IMR-90 (cell line): ENCODE measurements around the gene BCAS3. TPM values are rescaled to one million over a fixed set of nuclear protein-coding genes. Genes with fewer than 3 reads are reported as not detected.

Source experiments
- ATAC-seq: fragments of 200-7000 bp; cut with Tn5 transposase; 2 replicates; pipeline ENCODE4 v1.9.1; 2020; ENCODE audit warnings: low read depth, mild to moderate bottlenecking, moderate library complexity
- BruUV-seq: library from RNA; stranded (reverse); fragments of 400-500 nt; replicated peaks from 2 replicates; lab custom pipeline; 2021; lab: Mats Ljungman, UMichigan
- CTCF ChIA-PET: fragments of 300-600 bp; formaldehyde crosslinking; extraction: SDS; loops from one replicate; lab custom pipeline; 2021; ENCODE audit warnings: antibody characterized with exemption; lab: Yijun Ruan, JAX
- POLR2A ChIA-PET: fragments of 300-600 bp; sonication (Branson Sonifier 250); formaldehyde crosslinking; loops from one replicate; lab custom pipeline; 2022; ENCODE audit warnings: antibody characterized with exemption; ENCODE audit not compliant: unreplicated experiment; lab: Charles Lee
- DNase-seq: peaks from one replicate; pipeline ENCODE4 v3.0.0; 2013
- H2AFZ ChIP-seq: replicated peaks from 2 replicates; pipeline ENCODE3; 2013; ENCODE audit warnings: low read length, mild to moderate bottlenecking; ENCODE audit not compliant: poor library complexity
- H2AK5ac ChIP-seq: 2 replicates; pipeline ENCODE4 v1.6.1; 2013; ENCODE audit warnings: low read depth, low read length, inconsistent platforms
- H2AK9ac ChIP-seq: replicated peaks from 2 replicates; pipeline ENCODE3; 2013; ENCODE audit warnings: mild to moderate bottlenecking, low read depth, low read length, moderate library complexity; ENCODE audit not compliant: poor library complexity
- H2BK120ac ChIP-seq: 2 replicates; pipeline ENCODE4 v1.6.1; 2013; ENCODE audit warnings: low read depth, low read length, inconsistent platforms
- H2BK15ac ChIP-seq: 3 replicates; pipeline ENCODE4 v1.6.1; 2013; ENCODE audit warnings: low read depth, low read length, inconsistent platforms
- H2BK20ac ChIP-seq: 2 replicates; pipeline ENCODE4 v1.6.1; 2013; ENCODE audit warnings: low read depth, mild to moderate bottlenecking, inconsistent platforms, low read length, moderate library complexity
- H2BK5ac ChIP-seq: 2 replicates; pipeline ENCODE4 v1.6.1; 2013; ENCODE audit warnings: mild to moderate bottlenecking, low read depth, low read length, inconsistent platforms; ENCODE audit not compliant: poor library complexity, severe bottlenecking
- H3K14ac ChIP-seq: replicated peaks from 2 replicates; pipeline ENCODE4 v1.6.1; 2013; ENCODE audit warnings: low read depth, low read length, inconsistent platforms
- H3K18ac ChIP-seq: 2 replicates; pipeline ENCODE4 v1.6.1; 2013; ENCODE audit warnings: low read depth, low read length, control low read depth
- H3K23ac ChIP-seq: 2 replicates; pipeline ENCODE4 v1.6.1; 2013; ENCODE audit warnings: low read depth, low read length, inconsistent platforms
- H3K27ac ChIP-seq: 2 replicates; pipeline ENCODE4 v1.5.1; 2013; ENCODE audit warnings: mild to moderate bottlenecking, control low read depth, low read length; ENCODE audit not compliant: insufficient read depth
- H3K27me3 ChIP-seq: 2 replicates; pipeline ENCODE4 v1.6.1; 2013; ENCODE audit warnings: low read length; ENCODE audit not compliant: control insufficient read depth, insufficient read depth
- H3K36me3 ChIP-seq: 2 replicates; pipeline ENCODE4 v1.6.1; 2013; ENCODE audit warnings: low read length, mixed read lengths; ENCODE audit not compliant: control insufficient read depth, insufficient read depth
- H3K4ac ChIP-seq: 2 replicates; pipeline ENCODE4 v1.6.1; 2013; ENCODE audit warnings: low read depth, low read length, inconsistent platforms
- H3K4me1 ChIP-seq: 2 replicates; pipeline ENCODE4 v1.6.1; 2013; ENCODE audit warnings: low read length, mixed read lengths; ENCODE audit not compliant: control insufficient read depth, insufficient read depth
- H3K4me2 ChIP-seq: 2 replicates; pipeline ENCODE4 v1.6.1; 2013; ENCODE audit warnings: low read depth, mild to moderate bottlenecking, control low read depth, low read length, moderate library complexity
- H3K4me3 ChIP-seq: 2 replicates; pipeline ENCODE4 v1.5.1; 2013; ENCODE audit warnings: low read depth, mild to moderate bottlenecking, control low read depth, low read length, moderate library complexity; ENCODE audit not compliant: insufficient read depth
- H3K56ac ChIP-seq: 2 replicates; pipeline ENCODE4 v1.6.1; 2013; ENCODE audit warnings: low read length, inconsistent platforms; ENCODE audit not compliant: insufficient read depth; ENCODE audit errors: extremely low read depth
- H3K79me1 ChIP-seq, 2 experiments: 2 replicates each; pipeline ENCODE4 v1.6.1; 2013; ENCODE audit warnings: low read length in 2 of 2, inconsistent platforms in 1 of 2, low read depth in 1 of 2
- H3K9ac ChIP-seq: 2 replicates; pipeline ENCODE4 v1.6.1; 2013; ENCODE audit warnings: low read depth, low read length, control low read depth
- H3K9me1 ChIP-seq: 2 replicates; pipeline ENCODE4 v1.6.1; 2013; ENCODE audit warnings: low read length, inconsistent platforms; ENCODE audit not compliant: insufficient read depth
- H3K9me3 ChIP-seq: 2 replicates; pipeline ENCODE4 v1.6.1; 2013; ENCODE audit warnings: low read length; ENCODE audit not compliant: control insufficient read depth, insufficient read depth
- H4K20me1 ChIP-seq: 2 replicates; pipeline ENCODE4 v1.6.1; 2013; ENCODE audit warnings: low read length, inconsistent platforms; ENCODE audit not compliant: insufficient read depth
- H4K5ac ChIP-seq: 2 replicates; pipeline ENCODE4 v1.6.1; 2013; ENCODE audit warnings: mild to moderate bottlenecking, low read depth, low read length, control low read depth
- H4K8ac ChIP-seq, 2 experiments: 2 replicates each; pipeline ENCODE4 v1.6.1; 2013; ENCODE audit warnings: low read depth in 2 of 2, low read length in 2 of 2, control low read depth in 1 of 2, inconsistent platforms in 1 of 2
- H4K91ac ChIP-seq: 2 replicates; pipeline ENCODE4 v1.6.1; 2013; ENCODE audit warnings: low read depth, low read length, inconsistent platforms; ENCODE audit not compliant: insufficient read depth
- FOS ChIP-seq: fragments of 150-350 bp; IDR thresholded peaks from 2 replicates; pipeline ENCODE4 v1.6.1; 2016; ENCODE audit warnings: low read depth, low read length
- MAFK ChIP-seq: IDR thresholded peaks from 2 replicates; pipeline ENCODE4 v1.6.1; 2012; ENCODE audit warnings: low read depth, low read length, improper control_type of control experiment
- WGBS, 2 experiments: methylation state at CpG; one replicate each; pipeline versions ENCODE4 v1.1.5 to v1.1.7; 2013; ENCODE audit warnings: missing lambda C conversion rate in 2 of 2; ENCODE audit not compliant: insufficient read length in 1 of 2; ENCODE audit errors: extremely low coverage in 2 of 2; 5-methylcytosine and 5-hydroxymethylcytosine counted together
- dilution Hi-C: fragments of 300-500 bp; cut with HindIII; formaldehyde crosslinking; loops from one replicate; pipeline ENCODE4 v1.14.3; 2018; ENCODE audit warnings: low sequenced_read_pairs; ENCODE audit not compliant: unreplicated experiment
- in situ Hi-C: fragments of 300-500 bp; cut with MboI; formaldehyde crosslinking; loops from 3 replicates; pipeline ENCODE4 v1.14.3; 2019; ENCODE audit warnings: low sequenced_read_pairs, inconsistent platforms, mixed read lengths
- intact Hi-C: fragments of 100-400 bp; cut with micrococcal nuclease; formaldehyde crosslinking; loops from 2 replicates; pipeline ENCODE4 v1.10.0; 2022
- polyA plus RNA-seq, 3 experiments: library from polyadenylated mRNA; depleted of rRNA; stranded (reverse); fragments of >200 nt; gene quantifications; 2 replicates each; pipeline ENCODE4 v1.2.3, GENCODE V29; 2012; ENCODE audit warnings: low replicate concordance in 1 of 3
- total RNA-seq: library from RNA; depleted of rRNA; stranded (reverse); fragments of >200 nt; gene quantifications from 2 replicates; pipeline ENCODE4 v1.2.3, GENCODE V29; 2012

The BCAS3 gene
- total and polyA plus RNA-seq, 2 of the 4 experiments (the other 2 are of a cell fraction), result 6.3 to 27.1 TPM

DNA sequence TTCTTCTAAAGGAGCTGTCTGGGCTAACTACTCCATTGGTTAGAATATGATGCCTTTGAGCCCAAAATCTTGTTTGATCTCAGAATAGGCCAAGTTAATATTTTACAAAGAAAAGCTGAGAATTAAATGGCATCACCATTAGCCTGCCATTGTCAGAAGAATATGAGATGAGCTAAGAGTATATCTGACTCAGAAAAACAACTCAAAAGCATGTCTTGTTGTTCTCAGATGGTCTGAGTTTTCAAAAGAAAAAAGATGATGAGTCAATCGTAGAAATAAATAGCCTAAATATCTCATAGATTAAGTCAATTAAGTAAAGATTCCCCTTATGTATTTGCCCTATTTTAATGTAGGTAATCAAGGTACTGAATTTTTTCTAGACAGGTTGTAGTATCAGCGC lies 524.9 kb downstream of the BCAS3 start:
- H3K4me1 ChIP-seq, result peaks cover 12% of the 10 kb centered on the region
- CTCF ChIA-PET, result interaction anchor here (0.6 to 0.9 kb wide), 2 partner anchors 145 to 210 kb away, joined by 3 to 4 read pairs; no protein-coding TSS in a partner anchor
- whole genome bisulfite sequencing, 2 experiments, result no CpG with 5 or more reads among the region's 2 CpGs

More for the DNA sequence above, 524.9 kb downstream of the BCAS3 start:
- Histone ChIP-seq H3K4me2 (no peak overlapping the region), H2AK9ac (no peak overlapping the region), H2BK5ac (peak overlapping the region; percentile 98), H3K9me3 (no peaks in the 10 kb centered on the region), H3K18ac (peak overlapping the region; percentile 65), H3K14ac (no peak overlapping the region), H3K27ac (peak overlapping the region; percentile 30; the same call in 1 of the 2 replicates), H4K5ac (no peak overlapping the region), H3K27me3 (no peaks in the 10 kb centered on the region), H3K79me1 (peaks cover 3 to 17% of the 10 kb centered on the region in 2 experiments; a peak in 2 of 4 replicates), H3K36me3 (no peaks in the 10 kb centered on the region), H2AK5ac (no peak overlapping the region; the same call in 1 of the 2 replicates), H2BK20ac (peak overlapping the region; percentile 62; the same call in 1 of the 2 replicates), H2AFZ (no peak overlapping the region), H4K8ac (peak overlapping the region in 1 of 2 experiments; percentile 3; a peak in 1 of 4 replicates), H4K20me1 (no peaks in the 10 kb centered on the region), H3K9me1 (peaks cover 10% of the 10 kb centered on the region; the same call in 1 of the 2 replicates), H3K4ac (peak overlapping the region; percentile 55; the same call in 1 of the 2 replicates), H3K23ac (0 out of 2 replicates have a peak overlapping the region, but pooled peaks have one; percentile 42), H2BK120ac (peak overlapping the region; percentile 97; the same call in 1 of the 2 replicates), H3K9ac (no peak overlapping the region), H3K56ac (peak overlapping the region; percentile 44; the same call in 1 of the 2 replicates), H4K91ac (no peak overlapping the region), H3K4me3 (no peak overlapping the region), H2BK15ac (peak overlapping the region; percentile 96; the same call in 1 of the 3 replicates)
- in situ Hi-C loops (loop anchor here (5.0 kb wide), 2 partner anchors 105 to 190 kb away; no protein-coding TSS in a partner anchor), dilution Hi-C loops (no loop called here), intact Hi-C loops (no loop called here)
- DNase-seq (peak; percentile 81), ATAC-seq (no peak)
- POLR2A ChIA-PET, result interaction anchor here (0.6 to 0.8 kb wide), 4 partner anchors 34 to 202 kb away, joined by 3 to 7 read pairs (median 5); no protein-coding TSS in a partner anchor
- BruUV-seq, result TSS peak; percentile 6
- no peak for TF ChIP-seq MAFK
- TF ChIP-seq FOS, result peak; percentile 43; the same call in 1 of the 2 replicates
